Effector memory CD4-positive, alpha-beta T cell (primary cell): Measurements from ENCODE around the gene MZT2B.
"Not testable (repeated sequence)": the region's sequence is repeated elsewhere in the genome, so short reads cannot be mapped to it uniquely, and the experiment has no call there.

ENCODE experiments used
- DNase-seq, 3 donors: peaks; one replicate each; pipeline ENCODE4 v3.0.0-alpha.2; 2020
- H3K27ac ChIP-seq: 2 replicates; pipeline ENCODE4 v1.7.0; 2013; ENCODE audit warnings: mild to moderate bottlenecking, low read length, moderate library complexity; ENCODE audit not compliant: insufficient read depth, poor library complexity, severe bottlenecking
- H3K27me3 ChIP-seq: replicated peaks from 2 replicates; pipeline ENCODE4 v1.7.0; 2013; ENCODE audit warnings: mild to moderate bottlenecking, low read length; ENCODE audit not compliant: insufficient read depth, control insufficient read depth, poor library complexity, severe bottlenecking
- H3K36me3 ChIP-seq: 2 replicates; pipeline ENCODE4 v1.7.0; 2013; ENCODE audit warnings: mild to moderate bottlenecking, low read length, moderate library complexity; ENCODE audit not compliant: control insufficient read depth, insufficient read depth
- H3K4me1 ChIP-seq: 2 replicates; pipeline ENCODE4 v1.7.0; 2013; ENCODE audit warnings: low read length, mild to moderate bottlenecking; ENCODE audit not compliant: control insufficient read depth, insufficient read depth, poor library complexity, severe bottlenecking
- H3K4me3 ChIP-seq: 2 replicates; pipeline ENCODE4 v1.7.0; 2013; ENCODE audit warnings: low read length, low read depth, mild to moderate bottlenecking; ENCODE audit not compliant: insufficient read depth, poor library complexity, severe bottlenecking
- H3K9me3 ChIP-seq: 2 replicates; pipeline ENCODE4 v1.7.0; 2013; ENCODE audit warnings: mild to moderate bottlenecking, low read length, moderate library complexity; ENCODE audit not compliant: control insufficient read depth

The MZT2B gene

DNA sequence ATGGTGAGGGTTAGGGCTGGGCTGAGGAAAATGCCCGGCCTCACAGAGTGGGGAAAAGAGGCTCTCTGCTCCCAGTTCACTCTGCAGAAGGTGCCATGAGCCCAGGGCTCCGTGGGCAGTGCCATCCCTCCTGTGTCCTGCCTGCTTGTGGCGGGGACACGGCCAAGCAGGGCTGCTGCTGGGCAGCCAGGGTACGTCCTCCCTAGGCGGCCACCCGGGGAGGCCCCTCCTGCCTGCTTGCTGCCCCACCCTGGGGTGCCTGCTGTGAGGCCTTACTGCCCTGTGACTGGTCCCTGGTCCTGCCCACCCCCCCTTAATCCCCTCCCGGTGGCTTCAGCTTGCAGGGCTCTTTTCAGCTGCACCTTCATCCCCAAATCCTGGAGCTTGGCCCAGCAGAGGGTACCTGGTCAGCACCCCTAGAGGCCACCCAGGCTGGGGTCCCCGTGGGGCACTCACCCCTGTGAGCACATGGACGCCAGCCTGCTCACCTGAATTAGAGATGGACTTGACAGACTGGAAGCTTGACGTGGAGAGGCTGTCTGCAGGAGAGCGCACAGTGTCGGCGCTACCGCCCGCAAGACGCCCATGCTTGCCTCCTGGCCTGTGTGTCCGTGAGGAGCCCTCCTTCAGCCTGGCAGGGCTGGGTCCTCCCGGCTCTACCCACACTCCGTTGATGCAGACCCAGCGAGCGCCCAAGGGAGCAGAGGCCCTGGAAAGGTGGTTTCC lies 40.3 kb upstream of the MZT2B start:
- not testable (repeated sequence) for H3K4me3 ChIP-seq, H3K27me3 ChIP-seq, H3K36me3 ChIP-seq, DNase-seq, H3K9me3 ChIP-seq, H3K4me1 ChIP-seq, H3K27ac ChIP-seq

DNA sequence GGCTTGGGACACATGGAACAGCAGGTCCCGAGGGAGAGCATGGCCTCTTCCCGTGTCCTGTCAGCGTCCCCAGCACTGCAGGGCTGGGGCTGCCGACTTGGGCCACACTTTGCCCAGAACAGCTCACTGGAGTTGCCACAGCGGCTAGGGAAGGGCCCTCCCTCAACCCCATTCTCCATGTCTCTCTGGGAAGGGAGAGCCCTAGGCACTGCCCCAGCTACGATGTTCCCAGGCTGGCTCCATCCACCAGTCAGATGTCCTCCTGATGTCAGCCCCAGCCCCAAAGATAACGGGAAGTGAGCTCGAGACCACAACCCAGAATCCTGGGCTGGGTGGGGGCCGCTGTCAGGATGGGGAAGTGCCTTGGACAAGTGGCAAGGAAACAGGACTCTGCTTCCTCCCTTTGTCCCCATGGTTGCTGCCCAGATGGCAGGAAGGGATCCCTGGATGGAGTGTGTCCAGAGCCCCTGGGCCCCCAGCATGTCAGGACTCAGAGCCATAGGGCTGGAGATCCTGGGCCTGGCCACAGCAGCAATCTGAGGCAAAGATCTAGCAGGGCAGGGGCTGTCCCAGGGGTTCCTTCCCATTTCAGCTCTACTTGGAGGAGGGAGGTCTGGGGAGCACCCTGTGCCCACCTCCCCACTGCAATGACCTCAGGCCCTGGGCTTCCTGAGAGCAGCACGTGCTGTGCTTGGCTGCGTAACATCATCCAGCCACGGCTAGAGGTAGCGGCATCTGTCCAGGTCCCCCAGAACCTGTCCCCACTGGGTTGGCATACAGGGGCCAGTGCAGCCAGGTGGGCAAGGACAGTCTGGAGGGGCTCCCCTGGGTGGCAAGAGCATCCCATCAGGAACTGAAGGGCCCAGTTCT lies 39.4 kb upstream of the MZT2B start:
- H3K27me3 ChIP-seq, DNase-seq, H3K4me3 ChIP-seq, H3K27ac ChIP-seq, H3K36me3 ChIP-seq, H3K9me3 ChIP-seq, H3K4me1 ChIP-seq: not testable (repeated sequence)

- H3K36me3 ChIP-seq, H3K27me3 ChIP-seq, DNase-seq, H3K4me1 ChIP-seq, H3K27ac ChIP-seq, H3K9me3 ChIP-seq, H3K4me3 ChIP-seq: not testable (repeated sequence)
Observed at GRCh38 chr2:130143266-130144039, 38.6 kb upstream of the MZT2B start.

DNA sequence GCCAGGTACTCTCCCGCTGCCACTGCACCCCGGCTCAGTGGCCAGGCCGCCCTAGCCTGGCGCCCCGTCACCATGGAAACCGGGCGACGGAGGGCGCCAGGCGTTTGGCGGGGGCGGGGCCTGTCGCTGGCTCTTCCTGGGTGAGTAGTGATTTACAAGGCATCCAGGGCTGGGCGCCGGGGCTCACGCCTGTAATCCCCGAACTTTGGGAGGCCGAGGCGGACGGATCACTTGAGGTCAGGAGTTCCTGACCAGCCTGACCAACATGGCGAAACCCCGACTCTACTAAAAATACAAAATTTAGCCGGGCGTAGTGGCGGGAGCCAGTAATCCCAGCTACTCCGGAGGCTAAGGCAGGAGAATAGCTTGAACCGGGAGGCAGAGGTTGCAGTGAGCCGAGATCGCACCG lies 37.1 kb upstream of the MZT2B start, which contains the start of gene CCDC74B:
Gene CCDC74B (minus strand): TSS at position 107 of the 409 bp plus-strand sequence. CDS start 116 bp downstream, outside the sequence.
- H3K4me1 ChIP-seq, H3K27me3 ChIP-seq, H3K9me3 ChIP-seq, H3K36me3 ChIP-seq, H3K27ac ChIP-seq: not testable (repeated sequence)
- H3K4me3 ChIP-seq: peak within 1 kb of the TSS; percentile 29
- DNase-seq: peak; percentile 28 to 47 (median 40)

DNA sequence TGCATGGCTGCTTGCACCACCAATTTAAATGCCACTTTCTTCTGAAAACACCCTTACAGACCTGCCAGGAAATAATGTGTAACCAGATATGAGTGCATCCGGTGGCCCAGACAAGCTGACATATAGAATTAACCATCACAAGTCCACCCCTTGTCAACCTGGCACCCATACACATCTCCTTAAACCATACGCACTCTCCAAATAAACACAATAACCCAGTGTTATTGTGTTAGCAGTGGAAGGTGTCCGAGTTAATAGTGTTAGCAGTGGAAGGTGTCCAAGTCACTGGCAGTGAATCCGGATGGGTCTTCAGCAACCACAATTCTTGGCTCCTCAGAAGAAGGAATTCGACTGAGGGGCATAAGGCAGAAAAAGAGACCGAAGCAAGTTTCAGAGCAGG lies 33.5 kb upstream of the MZT2B start:
- H3K9me3 ChIP-seq, H3K27ac ChIP-seq, H3K4me3 ChIP-seq, H3K4me1 ChIP-seq, DNase-seq, H3K27me3 ChIP-seq: not testable (repeated sequence)
- peaks cover 10% of the 10 kb centered on the region for H3K36me3 ChIP-seq

GRCh38 chr2:130150181-130151144 lies 31.6 kb upstream of the MZT2B start:
- no peaks in the 10 kb centered on the region for H3K4me1 ChIP-seq
- H3K27ac ChIP-seq: no peak overlapping the region
- peaks cover 16% of the 10 kb centered on the region for H3K36me3 ChIP-seq
- no peak for DNase-seq
- no peaks in the 10 kb centered on the region for H3K9me3 ChIP-seq
- no peaks in the 10 kb centered on the region for H3K27me3 ChIP-seq
- no peak overlapping the region for H3K4me3 ChIP-seq

GRCh38 chr2:130151145-130151512 lies 30.9 kb upstream of the MZT2B start:
- H3K4me3 ChIP-seq, H3K9me3 ChIP-seq, H3K27ac ChIP-seq, H3K27me3 ChIP-seq, DNase-seq, H3K4me1 ChIP-seq: not testable (repeated sequence)
- H3K36me3 ChIP-seq: peaks cover 16% of the 10 kb centered on the region

DNA sequence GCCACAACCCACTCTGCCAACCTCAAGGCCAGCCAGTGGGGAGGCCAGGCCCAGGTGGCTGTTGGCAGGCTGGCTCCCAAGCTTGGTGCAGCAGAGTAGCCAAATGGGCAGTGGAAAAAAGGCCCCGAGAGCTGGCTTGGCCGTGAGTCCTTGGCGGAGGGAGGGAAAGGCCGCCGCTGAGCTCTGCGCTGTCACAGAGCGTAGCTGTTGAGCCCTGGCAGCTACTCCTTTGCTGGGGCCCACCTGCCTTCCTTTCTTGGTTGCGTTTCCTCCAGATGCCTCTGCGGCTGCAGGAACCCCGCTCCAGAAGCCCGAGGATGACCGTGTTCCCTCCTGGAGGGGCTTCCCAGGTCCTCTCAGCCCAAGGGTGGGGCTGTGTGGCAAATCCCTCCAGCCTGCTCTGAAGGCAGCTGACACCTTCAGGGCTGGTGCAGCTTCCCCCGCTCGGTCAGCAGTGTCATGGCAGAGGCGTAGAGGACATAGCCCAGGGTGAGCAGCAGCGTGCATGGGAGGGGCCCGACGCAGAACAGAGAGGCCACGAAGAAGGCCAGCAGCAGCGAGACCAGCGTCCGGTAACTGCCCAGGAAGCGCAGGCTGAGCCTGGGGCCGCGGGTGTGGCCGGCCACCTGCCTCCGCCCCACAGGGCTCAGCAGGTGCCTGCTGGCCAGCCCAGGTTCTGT lies 29.8 kb upstream of the MZT2B start:
- H3K4me3 ChIP-seq, H3K9me3 ChIP-seq, DNase-seq, H3K4me1 ChIP-seq, H3K27me3 ChIP-seq, H3K27ac ChIP-seq: not testable (repeated sequence)
- peaks cover 16% of the 10 kb centered on the region for H3K36me3 ChIP-seq
